Subcutaneous adipose tissue (tissue), 4 donors: ENCODE measurements around the gene ME1. TPM values are rescaled to one million over a fixed set of nuclear protein-coding genes. Genes with fewer than 3 reads are reported as not detected.

Experiments used
- CTCF ChIP-seq: fragments of 450-650 bp; IDR thresholded peaks from one replicate; pipeline ENCODE4 v1.5.1; 2016; ENCODE audit warnings: low read depth, mild to moderate bottlenecking, control low read depth, antibody characterized with exemption, moderate library complexity
- total RNA-seq, 4 donors: library from RNA; depleted of rRNA; stranded (reverse); fragments of >200 nt; gene quantifications; one replicate each; pipeline ENCODE4 v1.1.0, GENCODE V29; 2016

ME1 gene
- total RNA-seq, 4 donors from 2014 or later, result 22.3 to 52.0 (median 38.3) TPM

- TF ChIP-seq CTCF, result no peak
Measured at GRCh38 chr6:83257791-83258190, 173.1 kb downstream of the ME1 start.

GRCh38 chr6:83252719-83253118 lies 178.1 kb downstream of the ME1 start:
- TF ChIP-seq CTCF, result no peak

DNA sequence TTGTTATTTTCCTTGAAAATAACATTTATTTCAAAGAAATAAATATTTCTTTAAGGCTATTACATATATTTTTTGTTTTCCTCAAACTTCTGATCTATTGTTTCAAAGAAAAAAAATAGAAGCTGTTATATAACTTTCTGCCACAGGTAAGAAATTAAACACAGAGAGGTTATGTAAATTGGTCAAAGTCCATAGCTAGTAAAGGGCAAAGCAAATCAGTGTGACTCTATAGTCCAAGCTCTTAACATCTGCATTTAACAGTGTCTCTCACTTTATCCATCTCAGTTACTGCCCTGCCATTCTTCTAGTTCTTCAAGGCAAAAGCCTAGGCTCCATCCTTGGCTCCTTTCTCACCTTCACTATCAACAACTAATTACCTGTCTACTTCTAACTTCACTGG lies 180.6 kb downstream of the ME1 start:
- TF ChIP-seq CTCF, result no peak

DNA sequence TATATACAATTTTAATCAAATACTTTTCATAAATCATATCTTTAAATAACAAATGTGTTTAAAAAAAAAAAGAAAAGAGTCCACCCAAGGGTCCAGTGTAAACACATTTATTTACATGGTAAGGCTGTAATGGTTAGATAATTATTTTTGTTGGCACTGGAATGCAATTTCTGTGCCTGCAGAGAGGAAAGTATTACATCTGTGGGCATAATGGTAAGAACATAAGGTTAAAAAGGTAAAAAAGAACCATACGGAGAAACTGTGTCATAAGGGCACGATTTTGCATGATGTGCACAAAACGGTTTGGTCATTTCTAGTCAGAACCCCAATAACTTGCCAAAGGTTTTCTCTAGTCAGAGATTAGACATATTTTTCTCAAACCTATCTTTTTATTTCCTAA lies 183.4 kb downstream of the ME1 start:
- no peak for TF ChIP-seq CTCF

DNA sequence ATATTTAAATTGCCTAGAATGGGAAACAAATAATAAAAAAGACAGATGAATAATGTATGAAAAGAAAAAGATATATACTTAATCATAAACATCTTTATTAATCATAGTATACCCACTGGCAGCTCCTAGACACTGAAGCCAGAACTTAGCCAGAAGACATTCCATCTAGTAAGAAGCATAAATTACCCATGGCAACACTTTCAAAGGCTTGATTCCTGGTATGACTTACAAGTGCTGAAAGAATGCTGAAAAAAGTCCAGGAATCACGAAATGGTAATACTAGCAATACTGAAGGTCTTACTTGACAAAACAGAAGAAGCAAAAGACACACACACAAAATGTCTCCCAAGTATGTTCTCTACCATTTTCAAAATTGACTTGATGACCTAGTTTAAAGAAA lies 199.7 kb downstream of the ME1 start:
- TF ChIP-seq CTCF, result no peak

- no peak for TF ChIP-seq CTCF
Measured at GRCh38 chr6:83226517-83226916, 204.3 kb downstream of the ME1 start.

DNA sequence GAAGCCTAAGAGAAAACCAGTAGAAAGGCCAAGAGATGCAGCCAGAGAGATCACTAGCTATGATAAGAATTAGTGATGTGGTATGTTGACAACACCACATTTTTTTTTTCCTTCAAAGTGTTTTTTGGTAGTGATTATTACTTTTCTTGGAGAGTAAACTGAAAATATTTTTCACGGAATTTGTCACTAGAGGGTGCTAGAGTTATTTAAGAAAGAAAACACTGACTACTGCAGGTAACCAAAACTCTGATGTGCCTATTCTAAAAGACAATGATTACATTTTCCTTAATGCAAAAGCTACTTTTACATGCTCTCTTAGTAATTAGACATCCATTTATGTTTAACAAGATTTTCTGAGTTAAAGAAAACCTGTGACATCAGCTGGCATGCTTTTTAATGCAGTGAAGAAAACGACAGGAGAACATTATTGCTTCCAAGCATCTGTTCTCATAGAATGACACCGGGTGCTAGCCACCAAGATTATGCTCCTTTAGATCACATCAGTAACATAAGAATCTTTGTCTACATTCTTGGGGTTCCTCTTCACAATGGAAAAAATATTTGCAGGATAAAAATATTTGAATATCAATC lies 208.9 kb downstream of the ME1 start:
- TF ChIP-seq CTCF, result no peak
